Suppressor macrophage (primary cell): Measurements from ENCODE around the gene BBC3.
"Not testable (repeated sequence)": the region's sequence is repeated elsewhere in the genome, so short reads cannot be mapped to it uniquely, and the experiment has no call there.

Source experiments
- DNase-seq, 4 experiments: peaks; one replicate each; pipeline ENCODE4 v3.0.0-alpha.2; 2020 to 2022
- total RNA-seq, 17 experiments: gene quantifications; one replicate each; lab custom pipeline; 2026; ENCODE audit warnings: mixed read lengths in 6 of 17, inconsistent platforms in 3 of 17; lab: John Stamatoyannopoulos, UW

Gene BBC3
- 2.7 to 38.7 (median 7.3) reads per million in 17 experiments for total RNA-seq

GRCh38 chr19:47230921-47231214, at the start of gene BBC3:
TSS of gene BBC3 (minus strand) at chr19:47231199. CDS start at chr19:47228431, 2,768 bp downstream.
- DNase-seq, result no peak

- peak; percentile 41 to 66 (median 50) for DNase-seq
Observed at GRCh38 chr19:47280183-47280797, 49.3 kb upstream of the BBC3 start.

DNA sequence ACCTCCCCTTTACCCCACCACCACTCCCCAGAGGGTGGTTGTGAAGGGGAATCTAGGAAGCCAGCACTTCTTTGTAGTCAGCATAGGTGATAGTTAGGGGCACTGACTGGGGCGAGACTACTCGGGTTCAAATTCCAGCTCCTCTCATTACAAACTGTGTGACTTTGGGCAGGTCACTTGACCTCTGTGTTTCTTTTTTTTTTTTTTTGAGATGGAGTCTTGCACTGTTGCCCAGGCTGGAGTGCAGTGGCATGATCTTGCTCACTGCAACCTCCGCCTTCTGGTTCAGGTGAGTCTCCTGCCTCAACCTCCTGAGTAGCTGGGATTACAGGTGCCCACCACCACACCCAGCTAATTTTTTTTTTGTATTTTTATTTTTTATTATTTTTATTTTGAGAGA, 45.5 kb upstream of the BBC3 start:
- DNase-seq, result not testable (repeated sequence)

DNA sequence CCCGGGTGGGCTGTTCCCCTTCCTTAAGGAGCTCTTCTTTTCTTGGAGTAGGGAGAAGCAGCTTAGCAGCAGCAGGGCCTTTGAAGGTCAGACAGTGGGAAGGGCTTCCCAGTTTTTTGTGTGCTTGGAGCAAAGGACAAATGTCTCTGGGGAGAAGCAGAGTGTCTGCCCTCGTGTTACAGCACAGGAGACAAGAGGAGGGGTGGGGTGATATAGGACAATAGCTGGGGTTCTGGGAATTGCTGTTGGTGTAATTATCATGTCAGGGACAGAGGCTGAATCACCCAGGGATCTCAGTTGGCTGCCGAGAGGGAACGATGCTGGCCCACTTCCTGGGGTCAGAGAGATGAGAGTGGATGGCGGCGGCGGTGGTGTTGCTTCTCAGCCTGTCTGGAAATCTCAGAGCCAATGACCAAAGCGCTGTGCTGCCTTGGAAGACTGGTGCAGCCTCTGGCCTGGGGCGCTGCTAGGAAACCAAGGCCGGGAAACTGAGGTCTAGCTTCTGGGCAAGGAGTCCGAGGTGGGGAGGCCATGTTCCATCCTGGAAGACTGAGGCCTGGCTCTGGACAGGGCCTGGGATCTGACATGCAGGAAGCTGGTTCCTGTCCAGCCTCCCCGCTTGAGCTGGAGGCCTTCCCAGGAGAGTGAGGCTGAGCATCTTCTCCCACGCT, 44.9 kb upstream of the BBC3 start:
- DNase-seq, result no peak

DNA sequence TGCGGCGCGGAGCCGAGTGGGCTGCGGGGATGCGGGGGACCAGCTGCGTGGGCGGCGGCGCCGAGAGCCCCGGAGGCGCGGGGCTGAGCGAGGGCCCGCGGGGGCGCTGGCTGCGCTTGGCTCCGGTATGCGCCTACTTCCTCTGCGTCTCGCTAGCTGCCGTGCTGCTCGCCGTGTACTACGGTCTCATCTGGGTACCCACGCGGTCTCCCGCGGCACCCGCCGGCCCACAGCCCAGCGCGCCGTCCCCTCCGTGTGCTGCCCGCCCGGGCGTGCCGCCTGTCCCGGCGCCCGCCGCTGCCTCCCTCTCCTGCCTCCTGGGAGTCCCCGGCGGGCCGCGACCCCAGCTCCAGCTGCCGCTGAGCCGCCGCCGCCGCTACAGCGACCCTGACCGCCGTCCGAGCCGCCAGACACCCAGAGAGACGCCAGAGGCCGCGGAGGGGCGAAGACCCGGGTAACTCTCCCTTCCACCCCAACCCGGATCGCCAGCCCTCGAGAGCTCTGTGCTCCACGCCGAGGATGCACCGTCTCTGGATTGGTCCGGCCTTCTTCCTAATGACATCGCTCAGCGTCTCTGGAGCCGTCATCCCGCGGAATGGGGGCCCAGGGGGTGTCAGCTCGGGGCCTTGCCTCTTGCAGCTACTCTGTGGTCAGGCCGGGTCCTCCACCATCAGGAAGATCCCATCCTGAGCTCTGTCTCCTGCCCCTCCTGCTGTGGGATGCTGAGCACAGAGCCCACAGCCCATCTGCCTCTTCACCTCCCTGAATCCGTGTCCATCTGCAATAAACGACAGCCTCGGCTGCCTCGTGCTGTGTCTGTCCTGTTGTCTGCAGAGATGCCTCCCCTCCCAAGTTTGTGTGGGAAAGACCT, 44.1 kb upstream of the BBC3 start:
- DNase-seq, result peak in 2 of 4 experiments; percentile 23 to 58

DNA sequence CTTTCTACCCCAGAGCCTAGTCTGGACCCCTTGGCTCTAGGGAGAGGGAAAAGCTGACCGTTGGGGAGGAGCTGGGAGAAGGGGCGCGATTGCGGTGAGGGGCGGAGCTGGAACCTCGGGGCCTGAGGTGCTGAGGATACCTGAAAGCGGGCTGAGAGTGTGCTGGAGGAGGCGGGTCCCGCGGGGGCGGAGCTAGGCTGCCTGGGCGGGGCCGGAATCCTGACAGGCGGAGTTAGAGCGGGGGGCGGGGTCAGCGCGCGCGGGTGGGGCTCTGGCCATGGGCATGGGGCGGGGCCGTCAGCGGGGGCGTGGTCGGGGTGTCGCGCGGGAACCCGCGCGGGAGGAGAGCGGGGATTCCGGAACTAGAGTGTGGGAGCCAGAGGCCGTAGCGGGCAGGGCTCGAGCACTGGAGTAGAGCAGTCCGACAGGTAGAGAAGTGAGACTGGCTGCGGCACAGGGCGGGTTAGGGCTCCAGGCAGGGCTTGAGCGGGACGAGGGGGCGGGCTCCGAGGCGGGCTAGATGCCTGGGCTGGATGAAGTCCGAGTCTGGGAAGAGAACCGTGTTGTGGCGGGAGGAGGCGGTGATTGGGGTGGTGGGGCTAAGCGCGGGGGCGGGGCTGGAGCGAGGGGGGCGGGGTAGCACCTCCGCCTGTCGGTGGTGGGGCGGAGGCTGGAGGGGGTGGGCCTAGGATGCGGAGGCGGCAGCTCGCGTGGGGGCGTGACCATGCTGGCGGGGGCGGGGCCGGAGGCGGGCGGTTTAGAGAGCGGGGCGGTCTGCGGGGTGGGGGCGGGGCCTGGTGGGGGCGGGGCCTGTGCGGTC, 43.3 kb upstream of the BBC3 start, which contains the start of gene INAFM1:
TSS of gene INAFM1 (plus strand) at position 815 of the 820 bp plus-strand sequence. CDS start 35 bp downstream, outside the sequence.
- peak; percentile 95 to 99 (median 98) for DNase-seq

DNA sequence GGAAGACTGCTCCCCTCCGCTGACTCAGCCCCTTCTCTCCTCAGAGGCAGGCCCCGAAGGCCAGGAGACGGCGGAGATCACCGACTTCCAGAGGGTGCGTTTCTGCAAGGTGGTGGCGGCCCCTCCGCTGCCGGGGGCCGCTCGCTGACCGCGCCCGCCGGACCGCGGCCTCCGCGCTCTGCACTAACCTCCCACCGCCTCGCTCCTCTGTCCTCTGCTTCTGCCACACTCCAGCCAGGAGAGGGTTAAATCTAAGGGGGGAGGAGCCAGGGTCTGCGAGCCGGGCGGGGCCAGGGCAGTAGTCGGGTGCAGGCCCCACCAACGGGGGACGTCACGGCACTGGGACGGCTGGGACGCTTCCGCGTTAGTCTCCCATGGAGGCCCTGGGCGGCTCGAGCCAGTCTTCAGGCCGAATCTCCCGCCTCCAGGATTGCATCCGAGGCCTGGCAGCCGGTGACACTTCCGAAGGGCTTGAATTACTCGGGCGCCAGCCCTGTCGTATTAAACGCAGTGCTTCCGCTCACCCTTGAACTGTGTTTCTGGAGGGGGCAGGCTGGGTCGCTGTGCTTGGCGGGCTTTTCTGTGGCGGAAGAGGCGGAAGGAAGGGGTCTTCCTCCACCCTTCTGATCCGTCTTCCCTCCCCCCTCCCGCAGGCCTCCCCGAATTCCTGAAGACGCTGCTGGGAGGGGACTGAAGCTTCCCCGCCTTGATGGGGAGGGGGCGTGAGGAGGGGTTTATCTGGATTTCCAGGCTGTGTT, 42.5 kb upstream of the BBC3 start:
- peak; percentile 95 to 97 (median 96) for DNase-seq

DNA sequence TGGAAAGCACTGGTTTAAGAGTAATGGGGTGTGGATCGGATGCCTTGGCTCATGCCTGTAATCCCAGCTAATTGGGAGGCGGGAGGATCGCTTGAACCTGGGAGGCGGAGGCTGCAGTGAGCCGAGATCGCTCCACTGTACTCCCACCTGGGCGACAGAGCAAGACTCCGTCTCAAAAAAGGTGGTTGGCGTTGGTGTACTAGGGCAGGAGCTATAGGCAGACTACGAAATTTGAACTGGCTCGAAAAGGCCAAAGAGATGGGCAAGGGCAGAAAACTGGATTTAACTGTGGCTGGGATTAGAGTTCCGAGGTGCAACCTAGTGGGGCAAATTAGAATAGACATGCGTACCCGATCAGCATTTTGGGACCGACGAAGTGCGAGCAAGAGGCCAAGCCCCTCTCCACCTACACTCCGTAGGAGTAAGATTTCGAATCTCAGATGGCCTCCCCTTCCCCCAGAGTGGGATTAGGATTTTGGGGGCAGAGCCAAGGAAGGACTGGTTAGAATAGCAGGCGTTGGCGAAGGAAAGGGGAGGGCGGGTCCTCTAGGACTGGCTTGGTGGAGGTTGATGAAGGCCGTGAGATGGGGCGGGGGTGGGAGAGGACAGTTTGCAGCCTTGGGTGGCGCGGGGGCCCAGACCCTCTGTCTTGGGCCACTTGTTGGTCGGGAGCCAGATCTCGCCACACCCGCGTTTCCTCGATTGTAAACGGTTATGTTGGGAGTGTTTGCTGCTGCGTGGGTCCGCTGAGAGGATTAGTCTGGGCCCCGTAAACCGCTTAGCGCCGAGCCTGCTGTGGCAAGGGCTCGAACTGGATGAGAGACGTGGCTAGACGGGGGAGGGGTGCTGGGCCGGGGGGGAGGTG, 41.7 kb upstream of the BBC3 start:
- DNase-seq, result peak in 1 of 4 experiments; percentile 27

DNA sequence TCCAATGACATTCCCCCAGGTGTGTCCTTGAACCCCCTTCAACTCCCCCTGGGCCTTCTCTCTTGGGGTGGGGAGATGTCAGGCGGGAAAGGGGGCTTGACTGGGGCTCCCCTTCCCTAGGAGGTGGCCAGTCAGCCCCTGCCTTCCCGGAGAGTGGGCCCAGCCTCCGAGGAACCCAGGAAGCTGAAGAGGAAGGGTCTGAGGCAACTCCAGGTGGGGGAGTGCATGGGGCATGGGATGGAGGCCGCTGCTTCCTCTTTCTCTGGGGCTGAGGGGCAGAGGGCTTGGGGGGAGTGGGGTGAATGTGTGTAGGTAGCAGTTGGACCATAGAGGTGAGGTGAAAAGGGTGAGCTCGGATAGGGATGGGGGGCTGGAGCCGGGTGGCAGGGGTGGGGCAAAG, 41.0 kb upstream of the BBC3 start:
- DNase-seq, result no peak

DNA sequence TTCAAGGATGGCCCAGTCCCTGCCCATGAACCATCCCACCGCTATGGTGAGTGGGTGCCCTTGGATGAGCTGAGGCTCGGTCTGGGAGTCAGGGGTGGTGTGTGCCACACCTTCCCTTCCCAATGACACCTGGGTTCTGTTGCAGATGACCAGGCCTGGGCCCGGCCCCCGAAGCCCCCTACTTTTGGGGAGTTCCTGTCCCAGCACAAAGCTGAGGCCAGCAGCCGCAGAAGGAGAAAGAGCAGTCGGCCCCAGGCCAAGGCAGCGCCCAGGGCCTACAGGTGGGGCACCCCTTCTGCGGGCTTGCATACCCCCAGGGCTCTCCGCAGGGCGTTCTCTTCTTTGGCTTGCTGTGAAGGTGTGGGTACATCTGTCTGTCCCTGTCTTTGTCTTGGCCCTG, 39.4 kb upstream of the BBC3 start:
- DNase-seq, result no peak

DNA sequence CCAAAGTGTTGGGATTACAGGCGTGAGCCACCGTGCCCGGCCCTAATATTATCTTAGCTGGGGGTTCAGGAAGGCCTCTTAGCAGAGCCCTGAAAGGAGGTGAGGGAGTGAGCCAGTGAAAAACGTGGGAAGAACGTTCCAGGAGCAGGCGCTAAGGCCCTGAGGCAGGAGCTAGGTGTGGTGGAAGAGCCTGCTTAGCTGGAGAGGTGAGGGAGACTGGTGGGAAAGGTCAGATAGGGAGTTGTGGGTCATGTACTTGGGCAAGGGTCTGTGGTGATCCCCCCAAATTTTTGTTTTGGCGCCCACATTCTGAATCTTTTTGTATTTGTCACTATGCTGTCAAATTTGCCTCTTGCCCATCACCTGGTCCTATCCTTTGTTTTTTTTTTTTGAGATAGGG, 38.6 kb upstream of the BBC3 start:
- DNase-seq, result no peak

- DNase-seq, result no peak
Observed at GRCh38 chr19:47268028-47268427, 37.0 kb upstream of the BBC3 start.

- DNase-seq, result no peak
Observed at GRCh38 chr19:47267350-47267759, 36.4 kb upstream of the BBC3 start.

DNA sequence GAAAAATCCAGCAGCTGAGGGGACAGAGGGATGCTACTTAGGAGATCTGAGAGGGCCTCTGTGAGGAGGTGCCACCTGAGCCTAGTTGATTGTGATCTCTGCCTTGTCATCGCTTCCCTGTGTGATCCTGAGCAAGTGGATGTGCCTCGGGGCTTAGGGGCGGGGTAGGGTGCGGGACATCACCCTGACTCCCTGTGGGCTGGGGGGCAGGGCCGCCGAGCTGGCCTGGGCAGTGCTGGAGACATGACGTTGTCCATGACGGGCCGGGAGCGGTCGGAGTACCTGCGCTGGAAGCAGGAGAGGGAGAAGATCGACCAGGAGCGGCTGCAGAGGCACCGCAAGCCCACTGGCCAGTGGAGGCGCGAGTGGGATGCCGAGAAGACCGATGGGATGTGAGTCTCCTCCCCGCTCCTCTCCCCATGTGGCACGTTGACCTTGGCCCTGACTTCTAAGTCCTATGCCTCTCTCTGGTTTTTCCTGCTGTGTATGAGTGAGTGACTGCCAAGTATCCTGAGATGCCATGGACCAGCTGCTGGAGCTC, 35.5 kb upstream of the BBC3 start:
- DNase-seq, result no peak

DNA sequence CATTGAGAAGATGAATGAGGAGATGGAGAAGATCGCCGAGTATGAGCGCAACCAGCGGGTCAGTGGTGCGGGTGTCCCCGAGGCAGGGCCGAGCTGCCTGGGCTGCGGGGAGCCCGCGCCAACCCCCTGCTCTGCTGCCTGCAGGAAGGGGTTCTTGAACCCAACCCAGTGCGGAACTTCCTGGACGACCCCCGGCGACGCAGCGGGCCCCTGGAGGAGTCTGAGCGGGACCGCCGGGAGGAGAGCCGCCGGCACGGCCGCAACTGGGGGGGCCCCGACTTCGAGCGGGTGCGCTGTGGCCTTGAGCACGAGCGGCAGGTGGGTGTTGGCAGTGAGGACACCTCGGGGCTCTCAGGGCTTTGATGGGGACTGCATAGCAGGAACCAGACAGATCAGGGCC, 33.6 kb upstream of the BBC3 start:
- DNase-seq, result no peak

DNA sequence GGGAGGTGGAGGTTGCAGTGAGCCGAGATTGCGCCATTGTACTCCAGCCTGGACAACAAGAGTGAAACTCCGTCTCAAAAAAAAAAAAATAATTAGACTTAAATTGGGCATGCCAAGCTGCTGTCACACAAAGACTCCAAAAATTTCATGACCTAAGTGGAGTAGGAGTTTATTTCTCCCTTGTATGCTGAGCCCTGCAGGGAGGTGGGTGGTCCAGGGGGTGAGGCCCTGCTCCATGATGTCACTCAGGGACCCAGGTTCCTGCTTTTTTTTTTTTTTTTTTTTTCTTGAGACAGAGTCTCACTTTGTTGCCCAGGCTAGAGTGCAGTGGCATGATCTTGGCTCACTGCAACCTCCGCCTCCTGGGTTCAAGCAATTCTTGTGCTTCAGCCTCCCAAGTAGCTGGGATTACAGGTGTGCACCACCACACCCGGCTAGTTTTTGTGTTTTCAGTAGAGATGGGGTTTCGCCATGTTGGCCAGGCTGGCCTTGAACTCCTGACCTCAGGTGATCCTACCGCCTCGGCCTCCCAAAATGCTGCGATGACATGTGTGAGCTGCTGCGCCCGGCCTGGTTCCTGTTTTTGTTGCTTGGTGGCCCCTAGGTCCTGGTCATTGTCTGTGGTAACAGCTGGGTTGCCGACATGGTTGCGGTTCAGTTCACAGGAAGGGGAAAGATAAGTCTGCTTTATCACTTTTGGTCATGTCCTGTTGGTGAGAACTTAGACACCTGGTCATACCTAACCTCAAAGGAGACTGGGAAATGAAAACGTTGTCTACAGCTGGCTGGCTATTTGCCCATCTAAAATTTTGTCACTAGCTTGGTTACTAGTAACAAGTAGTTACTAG, 31.2 kb upstream of the BBC3 start:
- peak in 2 of 4 experiments; percentile 38 to 46 for DNase-seq

DNA sequence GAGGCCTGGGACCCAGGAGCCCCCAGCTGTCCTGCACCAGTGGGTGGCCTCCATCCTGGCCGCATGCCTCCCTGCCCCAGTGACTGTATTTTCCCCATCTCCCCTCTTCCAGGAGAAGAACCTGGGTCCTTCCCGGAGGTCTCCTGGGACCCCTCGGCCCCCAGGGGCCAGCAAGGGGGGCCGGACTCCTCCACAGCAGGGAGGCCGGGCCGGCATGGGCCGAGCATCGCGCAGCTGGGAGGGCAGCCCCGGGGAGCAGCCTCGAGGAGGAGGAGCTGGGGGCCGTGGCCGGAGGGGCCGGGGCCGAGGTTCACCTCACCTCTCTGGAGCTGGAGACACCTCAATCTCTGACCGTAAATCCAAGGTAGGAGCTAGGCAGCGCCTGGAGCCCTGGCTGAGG, 29.5 kb upstream of the BBC3 start:
- DNase-seq, result no peak

- no peak for DNase-seq
Observed at GRCh38 chr19:47258895-47259555, 28.0 kb upstream of the BBC3 start.

DNA sequence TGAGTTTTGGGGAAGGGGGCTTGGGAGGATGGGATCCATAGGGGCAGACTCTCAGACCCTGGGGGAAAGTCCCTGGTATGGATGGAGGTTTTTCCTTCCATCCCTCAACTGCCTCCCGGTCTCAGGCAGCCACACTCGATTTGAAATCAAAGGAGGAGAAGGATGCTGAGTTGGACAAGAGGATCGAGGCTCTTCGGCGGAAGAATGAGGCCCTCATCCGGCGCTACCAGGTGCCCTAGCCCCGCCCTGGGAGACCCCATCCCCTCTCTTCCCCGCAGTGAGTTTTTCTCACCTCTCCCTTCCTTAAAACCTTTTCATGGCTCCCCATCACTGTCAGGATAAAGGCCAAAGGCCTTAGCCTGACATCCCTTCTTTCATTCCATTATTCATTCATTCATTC, 27.4 kb upstream of the BBC3 start:
- DNase-seq, result no peak
